ENCODE measurements around the gene WSCD2. TPM values are rescaled to one million over a fixed set of nuclear protein-coding genes. Genes with fewer than 3 reads are reported as not detected.

The WSCD2 gene
- polyA plus RNA-seq, 1 donor from 2014 or later, result 5.8 TPM

DNA sequence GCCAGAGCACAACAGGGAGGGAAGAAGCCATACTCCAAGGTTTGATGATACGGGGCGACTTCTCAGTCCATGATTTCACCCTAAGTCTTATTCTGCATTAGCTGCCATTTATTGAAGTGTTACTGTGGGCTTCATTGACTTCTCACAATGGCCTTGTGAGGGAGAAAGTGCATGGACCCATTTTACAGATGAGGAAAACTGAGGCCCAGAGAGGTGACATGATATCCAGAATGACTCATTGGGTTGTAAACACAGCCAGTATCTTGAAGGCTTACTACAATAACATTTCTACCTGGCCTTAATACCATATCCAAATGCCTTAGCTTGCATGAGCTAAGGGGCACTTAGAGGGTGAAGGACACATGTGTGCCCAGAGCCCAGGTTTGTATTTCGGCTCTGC is 109.4 kb downstream of the WSCD2 start:
- TF ChIP-seq EP300 (conservative IDR thresholded peaks at IDR 0.05; ENCODE audit: poor library complexity, severe bottlenecking) (no peak), POLR2AphosphoS5 (IDR thresholded peaks at IDR 0.05) (no peak), SMC3 (conservative IDR thresholded peaks at IDR 0.05; ENCODE audit: poor library complexity) (no peak), MXI1 (conservative IDR thresholded peaks at IDR 0.05; ENCODE audit: poor library complexity, severe bottlenecking) (no peak), TAF1 (IDR thresholded peaks at IDR 0.05; ENCODE audit: low read depth) (no peak), RAD21 (conservative IDR thresholded peaks at IDR 0.05) (no peak), EZH2 (IDR thresholded peaks at IDR 0.05; ENCODE audit: borderline replicate concordance, insufficient read depth, low read length, poor library complexity, severe bottlenecking) (no peak)
- TF ChIP-seq, protein P1, sequence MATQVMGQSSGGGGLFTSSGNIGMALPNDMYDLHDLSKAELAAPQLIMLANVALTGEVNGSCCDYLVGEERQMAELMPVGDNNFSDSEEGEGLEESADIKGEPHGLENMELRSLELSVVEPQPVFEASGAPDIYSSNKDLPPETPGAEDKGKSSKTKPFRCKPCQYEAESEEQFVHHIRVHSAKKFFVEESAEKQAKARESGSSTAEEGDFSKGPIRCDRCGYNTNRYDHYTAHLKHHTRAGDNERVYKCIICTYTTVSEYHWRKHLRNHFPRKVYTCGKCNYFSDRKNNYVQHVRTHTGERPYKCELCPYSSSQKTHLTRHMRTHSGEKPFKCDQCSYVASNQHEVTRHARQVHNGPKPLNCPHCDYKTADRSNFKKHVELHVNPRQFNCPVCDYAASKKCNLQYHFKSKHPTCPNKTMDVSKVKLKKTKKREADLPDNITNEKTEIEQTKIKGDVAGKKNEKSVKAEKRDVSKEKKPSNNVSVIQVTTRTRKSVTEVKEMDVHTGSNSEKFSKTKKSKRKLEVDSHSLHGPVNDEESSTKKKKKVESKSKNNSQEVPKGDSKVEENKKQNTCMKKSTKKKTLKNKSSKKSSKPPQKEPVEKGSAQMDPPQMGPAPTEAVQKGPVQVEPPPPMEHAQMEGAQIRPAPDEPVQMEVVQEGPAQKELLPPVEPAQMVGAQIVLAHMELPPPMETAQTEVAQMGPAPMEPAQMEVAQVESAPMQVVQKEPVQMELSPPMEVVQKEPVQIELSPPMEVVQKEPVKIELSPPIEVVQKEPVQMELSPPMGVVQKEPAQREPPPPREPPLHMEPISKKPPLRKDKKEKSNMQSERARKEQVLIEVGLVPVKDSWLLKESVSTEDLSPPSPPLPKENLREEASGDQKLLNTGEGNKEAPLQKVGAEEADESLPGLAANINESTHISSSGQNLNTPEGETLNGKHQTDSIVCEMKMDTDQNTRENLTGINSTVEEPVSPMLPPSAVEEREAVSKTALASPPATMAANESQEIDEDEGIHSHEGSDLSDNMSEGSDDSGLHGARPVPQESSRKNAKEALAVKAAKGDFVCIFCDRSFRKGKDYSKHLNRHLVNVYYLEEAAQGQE (IDR thresholded peaks at IDR 0.05; ENCODE audit: borderline replicate concordance), result no peak
- TF ChIP-seq, protein P2, sequence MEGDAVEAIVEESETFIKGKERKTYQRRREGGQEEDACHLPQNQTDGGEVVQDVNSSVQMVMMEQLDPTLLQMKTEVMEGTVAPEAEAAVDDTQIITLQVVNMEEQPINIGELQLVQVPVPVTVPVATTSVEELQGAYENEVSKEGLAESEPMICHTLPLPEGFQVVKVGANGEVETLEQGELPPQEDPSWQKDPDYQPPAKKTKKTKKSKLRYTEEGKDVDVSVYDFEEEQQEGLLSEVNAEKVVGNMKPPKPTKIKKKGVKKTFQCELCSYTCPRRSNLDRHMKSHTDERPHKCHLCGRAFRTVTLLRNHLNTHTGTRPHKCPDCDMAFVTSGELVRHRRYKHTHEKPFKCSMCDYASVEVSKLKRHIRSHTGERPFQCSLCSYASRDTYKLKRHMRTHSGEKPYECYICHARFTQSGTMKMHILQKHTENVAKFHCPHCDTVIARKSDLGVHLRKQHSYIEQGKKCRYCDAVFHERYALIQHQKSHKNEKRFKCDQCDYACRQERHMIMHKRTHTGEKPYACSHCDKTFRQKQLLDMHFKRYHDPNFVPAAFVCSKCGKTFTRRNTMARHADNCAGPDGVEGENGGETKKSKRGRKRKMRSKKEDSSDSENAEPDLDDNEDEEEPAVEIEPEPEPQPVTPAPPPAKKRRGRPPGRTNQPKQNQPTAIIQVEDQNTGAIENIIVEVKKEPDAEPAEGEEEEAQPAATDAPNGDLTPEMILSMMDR (IDR thresholded peaks at IDR 0.05; ENCODE audit: poor library complexity, severe bottlenecking), result no peak
- H3K36me3 ChIP-seq (ENCODE audit: insufficient read depth, low read length), result no peaks in the 10 kb centered on the region
- H3K27me3 ChIP-seq (ENCODE audit: insufficient read depth, low read depth, low read length), result no peaks in the 10 kb centered on the region
- H2AFZ ChIP-seq (ENCODE audit: low read depth, low read length), result no peak overlapping the region
- no peaks in the 10 kb centered on the region for H3K79me2 ChIP-seq (replicated peaks; ENCODE audit: insufficient read depth, low read length)
- no peaks in the 10 kb centered on the region for H3K9me3 ChIP-seq (ENCODE audit: low read length)
- H3K4me2 ChIP-seq (ENCODE audit: low read length), result no peak overlapping the region
- H3K9ac ChIP-seq (ENCODE audit: low read length), result no peak overlapping the region
- H3K9me2 ChIP-seq (ENCODE audit: insufficient read depth, low read length), result no peaks in the 10 kb centered on the region
- no peak overlapping the region for H3K4me3 ChIP-seq (ENCODE audit: low read length)
- no peaks in the 10 kb centered on the region for H4K20me1 ChIP-seq (ENCODE audit: insufficient read depth)
- H3F3A ChIP-seq (ENCODE audit: insufficient read depth, low read length, poor library complexity, severe bottlenecking), result no peaks in the 10 kb centered on the region
- H3K27ac ChIP-seq (ENCODE audit: low read length), result no peak overlapping the region

DNA sequence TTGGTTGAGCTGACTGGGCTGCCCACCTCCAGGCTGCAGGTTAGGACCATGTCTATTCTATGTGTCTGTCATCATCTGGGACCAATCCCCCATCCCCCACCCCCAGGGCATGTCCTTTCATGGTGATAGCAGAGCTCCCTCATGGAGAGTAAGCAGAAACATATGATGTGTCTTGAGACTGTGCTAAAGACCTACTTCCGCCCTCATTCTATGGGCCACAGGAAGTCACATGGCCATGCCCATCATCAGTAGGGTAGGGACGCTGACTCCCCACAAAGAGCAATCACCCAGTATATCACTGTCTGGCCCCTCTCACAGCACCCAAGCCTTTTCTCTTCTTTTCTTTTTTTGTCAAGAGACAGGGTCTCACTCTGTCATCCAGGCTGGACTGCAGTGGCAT is 110.3 kb downstream of the WSCD2 start:
- Histone ChIP-seq H2AFZ (ENCODE audit: low read depth, low read length) (no peak overlapping the region), H3K27ac (ENCODE audit: low read length) (no peak overlapping the region), H3F3A (ENCODE audit: insufficient read depth, low read length, poor library complexity, severe bottlenecking) (no peaks in the 10 kb centered on the region), H3K4me3 (ENCODE audit: low read length) (no peak overlapping the region), H3K9me3 (ENCODE audit: low read length) (no peaks in the 10 kb centered on the region), H3K27me3 (ENCODE audit: insufficient read depth, low read depth, low read length) (no peaks in the 10 kb centered on the region), H3K9ac (ENCODE audit: low read length) (no peak overlapping the region), H4K20me1 (ENCODE audit: insufficient read depth) (no peaks in the 10 kb centered on the region), H3K9me2 (ENCODE audit: insufficient read depth, low read length) (no peaks in the 10 kb centered on the region), H3K4me2 (ENCODE audit: low read length) (no peak overlapping the region), H3K36me3 (ENCODE audit: insufficient read depth, low read length) (no peaks in the 10 kb centered on the region), H3K79me2 (replicated peaks; ENCODE audit: insufficient read depth, low read length) (no peaks in the 10 kb centered on the region)
- TF ChIP-seq EP300 (conservative IDR thresholded peaks at IDR 0.05; ENCODE audit: poor library complexity, severe bottlenecking), result no peak
- no peak for TF ChIP-seq EZH2 (IDR thresholded peaks at IDR 0.05; ENCODE audit: borderline replicate concordance, insufficient read depth, low read length, poor library complexity, severe bottlenecking)
- TF ChIP-seq MXI1 (conservative IDR thresholded peaks at IDR 0.05; ENCODE audit: poor library complexity, severe bottlenecking), result no peak
- no peak for TF ChIP-seq POLR2AphosphoS5 (IDR thresholded peaks at IDR 0.05)
- TF ChIP-seq, protein P1 (IDR thresholded peaks at IDR 0.05; ENCODE audit: borderline replicate concordance), result no peak
- TF ChIP-seq RAD21 (conservative IDR thresholded peaks at IDR 0.05), result no peak
- no peak for TF ChIP-seq TAF1 (IDR thresholded peaks at IDR 0.05; ENCODE audit: low read depth)
- TF ChIP-seq, protein P2 (IDR thresholded peaks at IDR 0.05; ENCODE audit: poor library complexity, severe bottlenecking), result no peak
- no peak for TF ChIP-seq SMC3 (conservative IDR thresholded peaks at IDR 0.05; ENCODE audit: poor library complexity)

Measured in neural cell (in vitro differentiated cells).